DMS79 treated with DMSO at 0.1 percent for 48 hours (cell line): ENCODE results near the gene INVS.
"Not testable (repeated sequence)": the region's sequence is repeated elsewhere in the genome, so short reads cannot be mapped to it uniquely, and the experiment has no call there.

Experiments used
- DNase-seq: peaks from one replicate; lab custom pipeline; 2025; lab: John Stamatoyannopoulos, UW

The INVS gene

DNA sequence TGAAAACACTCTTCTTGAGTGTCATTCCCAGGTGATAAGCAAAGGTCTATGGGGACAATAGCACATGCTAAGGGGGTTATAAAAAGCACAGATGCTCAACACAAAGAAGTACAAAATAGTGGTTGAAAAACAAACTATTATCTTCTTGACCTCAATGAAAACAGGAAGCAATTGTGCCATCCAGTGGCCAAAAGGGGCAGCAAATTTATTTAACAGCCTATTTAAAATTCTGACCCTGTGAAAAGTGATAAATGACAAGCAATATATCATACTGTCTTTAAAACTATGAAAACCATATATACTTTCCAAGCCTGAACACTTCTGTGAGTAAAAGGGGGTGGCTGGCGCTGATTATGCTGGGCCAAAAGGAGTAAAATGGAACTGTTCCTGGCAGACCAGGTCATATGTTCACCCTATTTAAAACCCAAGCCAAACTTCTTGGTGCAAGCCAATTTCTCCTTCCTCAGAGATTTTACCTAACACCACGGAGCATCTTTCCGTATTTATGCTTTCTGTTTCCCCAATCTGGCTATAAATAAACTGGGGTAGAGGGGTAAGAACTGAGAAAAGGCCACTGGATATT lies 224.0 kb downstream of the INVS start:
- DNase-seq = peak; percentile 4

GRCh38 chr9:100324594-100325200 lies 225.7 kb downstream of the INVS start:
- peak; percentile 34 for DNase-seq

DNA sequence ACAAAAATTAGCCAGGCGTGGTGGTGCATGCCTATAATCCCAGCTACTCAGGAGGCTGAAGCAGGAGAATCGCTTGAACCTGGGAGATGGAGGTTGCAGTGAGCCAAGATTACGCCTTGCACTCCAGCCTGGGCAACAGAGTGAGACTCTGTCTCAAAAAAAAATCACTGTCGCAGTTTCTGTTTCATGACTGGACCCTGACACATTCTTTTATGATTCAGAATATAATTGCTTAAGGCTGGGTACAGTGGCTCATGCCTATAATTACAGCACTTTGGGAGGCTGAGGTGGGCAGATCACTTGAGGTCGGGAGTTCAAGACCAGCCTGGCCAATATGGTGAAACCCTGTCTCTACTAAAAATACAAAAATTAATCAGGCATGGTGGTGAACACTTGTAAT lies 239.7 kb downstream of the INVS start:
- not testable (repeated sequence) for DNase-seq

DNA sequence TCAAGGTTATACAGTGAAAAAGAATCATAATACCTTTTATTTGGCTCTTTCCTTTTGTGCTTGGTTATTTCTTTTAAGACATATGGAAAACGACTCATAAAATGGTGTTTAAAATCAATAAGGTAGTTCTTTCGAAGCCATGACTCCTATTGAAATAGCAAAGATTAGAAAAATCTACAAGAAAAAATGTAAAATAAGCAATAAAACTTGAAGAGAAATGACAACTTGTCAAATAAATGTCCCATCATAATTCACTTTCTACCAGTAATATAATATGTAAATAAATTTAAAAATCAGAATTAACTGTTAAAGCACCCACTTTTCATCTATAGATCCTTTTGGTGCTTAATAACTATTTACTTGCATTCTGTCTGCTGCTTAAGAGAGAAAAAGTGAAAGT lies 241.2 kb downstream of the INVS start:
- DNase-seq = no peak

DNA sequence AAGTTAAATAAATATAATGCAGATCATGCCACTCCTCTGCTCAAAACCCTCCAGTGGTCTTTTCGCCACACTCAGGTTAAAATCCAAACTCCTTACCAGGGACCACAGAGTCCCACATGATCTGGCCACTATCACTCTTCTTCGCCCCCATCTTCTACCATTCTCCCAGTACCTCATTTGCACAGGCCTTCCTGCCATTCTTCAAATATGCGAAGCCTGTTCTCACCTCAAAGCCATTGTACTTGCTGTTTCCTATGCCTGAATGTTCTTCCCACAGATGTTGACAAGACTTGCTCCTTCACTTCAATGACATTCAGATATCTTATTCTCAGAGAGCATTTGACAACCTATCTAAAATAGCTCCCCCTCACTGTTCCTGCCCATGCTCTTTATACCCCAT lies 242.8 kb downstream of the INVS start:
- DNase-seq = no peak

DNA sequence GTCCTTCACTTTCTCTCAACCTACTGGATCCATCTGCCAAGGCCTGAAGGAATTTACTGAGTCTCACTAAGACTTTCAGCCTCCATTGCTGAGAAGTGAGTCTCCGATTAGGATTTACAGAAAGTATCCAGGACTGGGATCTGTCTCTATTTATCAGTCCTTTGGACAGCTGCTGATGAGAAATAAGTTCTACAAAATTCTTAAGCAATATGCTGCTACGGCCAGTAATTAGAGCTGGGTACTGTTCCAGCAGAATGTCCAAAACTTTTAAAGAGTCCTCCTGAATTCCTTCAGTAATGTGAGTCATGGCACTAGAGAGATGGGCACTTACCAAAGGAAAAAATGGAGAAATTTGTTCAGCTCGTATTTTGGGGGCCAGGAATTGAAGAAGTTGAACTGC lies 247.8 kb downstream of the INVS start:
- no peak for DNase-seq

DNA sequence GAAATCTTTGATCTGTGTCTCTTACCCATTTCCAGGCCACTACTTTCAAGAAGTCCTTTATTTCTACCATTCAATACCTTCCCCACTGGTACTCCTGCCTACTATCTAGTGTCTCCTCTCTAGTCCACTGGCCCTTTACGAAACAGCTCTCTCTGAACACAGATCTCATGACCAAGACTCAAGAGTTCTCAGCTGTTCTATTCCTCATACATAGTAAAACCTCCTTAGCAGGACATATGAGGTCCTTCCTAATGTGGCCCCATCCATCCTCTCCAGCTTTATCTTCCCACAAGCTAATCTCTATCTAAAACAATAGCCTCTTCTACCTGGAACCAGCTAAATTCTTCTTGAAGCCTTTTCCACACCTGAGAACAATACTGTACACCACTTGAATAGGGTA lies 251.1 kb downstream of the INVS start:
- no peak for DNase-seq
